ENCODE results near the gene FIZ1.

DNA sequence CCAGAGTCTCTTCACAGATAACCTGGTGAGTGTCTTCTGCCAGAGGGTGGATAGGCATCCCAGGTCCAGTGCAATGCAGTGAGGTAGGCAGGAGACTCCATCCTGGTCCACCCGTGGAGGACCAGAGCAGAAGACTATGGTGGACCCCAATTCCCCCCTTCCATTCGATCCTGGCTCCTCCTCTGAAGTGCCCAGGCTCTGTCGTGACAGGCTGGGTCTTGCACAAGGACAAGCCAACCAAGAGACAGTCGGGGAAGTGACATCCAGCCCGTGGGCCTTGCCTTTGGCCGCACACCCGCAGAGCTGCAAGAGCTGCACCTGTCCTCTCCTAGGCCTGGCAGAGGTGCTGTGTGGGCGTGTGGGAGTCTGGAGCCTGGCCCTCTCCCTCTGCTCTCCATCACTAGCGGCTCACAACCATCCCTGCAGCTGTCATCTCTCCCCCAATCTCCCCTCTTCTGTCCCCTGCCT, 21.9 kb upstream of the FIZ1 start:
- TF ChIP-seq, protein P1, sequence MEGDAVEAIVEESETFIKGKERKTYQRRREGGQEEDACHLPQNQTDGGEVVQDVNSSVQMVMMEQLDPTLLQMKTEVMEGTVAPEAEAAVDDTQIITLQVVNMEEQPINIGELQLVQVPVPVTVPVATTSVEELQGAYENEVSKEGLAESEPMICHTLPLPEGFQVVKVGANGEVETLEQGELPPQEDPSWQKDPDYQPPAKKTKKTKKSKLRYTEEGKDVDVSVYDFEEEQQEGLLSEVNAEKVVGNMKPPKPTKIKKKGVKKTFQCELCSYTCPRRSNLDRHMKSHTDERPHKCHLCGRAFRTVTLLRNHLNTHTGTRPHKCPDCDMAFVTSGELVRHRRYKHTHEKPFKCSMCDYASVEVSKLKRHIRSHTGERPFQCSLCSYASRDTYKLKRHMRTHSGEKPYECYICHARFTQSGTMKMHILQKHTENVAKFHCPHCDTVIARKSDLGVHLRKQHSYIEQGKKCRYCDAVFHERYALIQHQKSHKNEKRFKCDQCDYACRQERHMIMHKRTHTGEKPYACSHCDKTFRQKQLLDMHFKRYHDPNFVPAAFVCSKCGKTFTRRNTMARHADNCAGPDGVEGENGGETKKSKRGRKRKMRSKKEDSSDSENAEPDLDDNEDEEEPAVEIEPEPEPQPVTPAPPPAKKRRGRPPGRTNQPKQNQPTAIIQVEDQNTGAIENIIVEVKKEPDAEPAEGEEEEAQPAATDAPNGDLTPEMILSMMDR (IDR thresholded peaks at IDR 0.05) = no peak
- TF ChIP-seq POLR2AphosphoS5 (IDR thresholded peaks at IDR 0.05) (no peak), EP300 (IDR thresholded peaks at IDR 0.05) (no peak), POLR2A (IDR thresholded peaks at IDR 0.05) (no peak)

All from sigmoid colon (tissue), 4 donors.